Measurements from ENCODE around the gene MSH5. TPM values are rescaled to one million over a fixed set of nuclear protein-coding genes. Genes with fewer than 3 reads are reported as not detected.
A peak's percentile ranks its signal among the peaks of the same experiment; 100 is the strongest.
"Not testable (repeated sequence)": the region's sequence is repeated elsewhere in the genome, so short reads cannot be mapped to it uniquely, and the experiment has no call there.

The MSH5 gene
- total and polyA plus RNA-seq, 9 of the 15 experiments (the other 6 are each of a cell fraction or from before 2014, with no cell fraction given), result 12.5 to 104 (median 46.6) TPM

DNA sequence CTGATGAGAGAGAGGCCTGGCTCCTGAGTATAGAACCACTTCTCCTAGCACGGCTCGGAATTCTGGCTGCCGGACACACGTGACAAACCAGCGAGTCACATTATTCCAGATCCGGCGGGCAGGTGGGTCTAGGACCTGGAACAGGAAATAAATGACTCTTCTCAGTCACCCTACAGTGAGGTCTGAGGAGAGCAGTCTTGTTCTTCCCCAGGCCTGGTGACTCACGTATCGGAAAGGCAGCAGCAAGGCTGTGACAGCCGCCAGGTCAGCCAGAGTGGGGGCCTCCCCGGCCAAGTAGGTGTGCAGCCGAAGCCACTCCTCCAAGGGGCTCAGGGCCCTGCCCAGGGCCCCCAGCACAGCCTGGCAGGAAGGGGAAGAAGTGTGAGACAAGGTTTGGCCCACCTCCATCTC is 53.0 kb downstream of the MSH5 start (continued):
- TF ChIP-seq, protein P1, sequence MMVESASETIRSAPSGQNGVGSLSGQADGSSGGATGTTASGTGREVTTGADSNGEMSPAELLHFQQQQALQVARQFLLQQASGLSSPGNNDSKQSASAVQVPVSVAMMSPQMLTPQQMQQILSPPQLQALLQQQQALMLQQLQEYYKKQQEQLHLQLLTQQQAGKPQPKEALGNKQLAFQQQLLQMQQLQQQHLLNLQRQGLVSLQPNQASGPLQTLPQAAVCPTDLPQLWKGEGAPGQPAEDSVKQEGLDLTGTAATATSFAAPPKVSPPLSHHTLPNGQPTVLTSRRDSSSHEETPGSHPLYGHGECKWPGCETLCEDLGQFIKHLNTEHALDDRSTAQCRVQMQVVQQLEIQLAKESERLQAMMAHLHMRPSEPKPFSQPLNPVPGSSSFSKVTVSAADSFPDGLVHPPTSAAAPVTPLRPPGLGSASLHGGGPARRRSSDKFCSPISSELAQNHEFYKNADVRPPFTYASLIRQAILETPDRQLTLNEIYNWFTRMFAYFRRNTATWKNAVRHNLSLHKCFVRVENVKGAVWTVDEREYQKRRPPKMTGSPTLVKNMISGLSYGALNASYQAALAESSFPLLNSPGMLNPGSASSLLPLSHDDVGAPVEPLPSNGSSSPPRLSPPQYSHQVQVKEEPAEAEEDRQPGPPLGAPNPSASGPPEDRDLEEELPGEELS (CRISPR knock-in tag; IDR thresholded peaks at IDR 0.05; ENCODE audit: borderline replicate concordance), result peak; percentile 28; the same call in 1 of the 2 replicates
- 0 out of 2 replicates have a peak, but pooled peaks have one; percentile 17 for TF ChIP-seq POLR2G (IDR thresholded peaks at IDR 0.05; ENCODE audit: low read depth, low read length)
- 0 out of 2 replicates have a peak, but pooled peaks have one; percentile 27 for TF ChIP-seq FOXK1 (CRISPR knock-in tag; IDR thresholded peaks at IDR 0.05; ENCODE audit: borderline replicate concordance)

- Histone ChIP-seq H3K9ac (ENCODE audit: insufficient read depth in 1 of 2, low read depth in 2 of 2, low read length in 2 of 2) (peak overlapping the region; percentile 16 to 93; a peak in 3 of 4 replicates), H3K4me3 (peak overlapping the region; percentile 61), H3K79me2 (ENCODE audit: control insufficient read depth, insufficient read depth, low read length) (peaks cover 59% of the 10 kb centered on the region), H3K27ac (ENCODE audit: extremely low read depth, low read depth, low read length) (peak overlapping the region; percentile 97), H3K4me1 (replicated peaks in 1 of 2; ENCODE audit: control insufficient read depth in 2 of 2, insufficient read depth in 2 of 2, low read length in 2 of 2) (peaks cover 17 to 44% of the 10 kb centered on the region in 2 experiments), H3K4me2 (ENCODE audit: insufficient read depth, low read length) (peak overlapping the region; percentile 98), H3K36me3 (ENCODE audit: control insufficient read depth, insufficient read depth, low read length) (peaks cover 71% of the 10 kb centered on the region)
- ATAC-seq; H3K9me3 ChIP-seq (replicated peaks; ENCODE audit: control insufficient read depth, insufficient read depth, low read depth, low read length); FAIRE-seq; H3K9me1 ChIP-seq (ENCODE audit: control insufficient read depth, insufficient read depth, low read length); in situ Hi-C loops (cut with MboI); H2AFZ ChIP-seq (ENCODE audit: low read depth, low read length); DNase-seq (ENCODE audit: extremely low read depth in 1 of 4, low spot score in 3 of 4); H3K27me3 ChIP-seq (ENCODE audit: control insufficient read depth in 2 of 2, insufficient read depth in 2 of 2, low read length in 2 of 2); BruUV-seq (replicated peaks); H4K20me1 ChIP-seq (replicated peaks; ENCODE audit: control insufficient read depth, insufficient read depth, low read length): not testable (repeated sequence)
- intact Hi-C loops (cut with micrococcal nuclease), result loop anchor here (2.0 kb wide), 3 partner anchors 17 to 59 kb away; partner anchors contain the start of genes HSPA1A, HSPA1L and VWA7
- 28% methylated on average over 6 of the region's 6 CpGs for WGBS (ENCODE audit: insufficient coverage, low coverage, missing lambda C conversion rate)
- ChIA-PET POLR2A (interaction anchor here (0.6 to 3.7 kb wide), 3 partner anchors 20 to 337 kb away, joined by 3 to 40 read pairs (median 4); partner anchors contain the start of genes HSPA1A and HSPA1L), CTCF (ENCODE audit: low intra/inter-chr PET ratio) (interaction anchor here (0.6 to 0.8 kb wide), 2 partner anchors 92 to 95 kb away, joined by 3 read pairs; no protein-coding TSS in a partner anchor)
- 0 out of 2 replicates have a peak, but pooled peaks have one; percentile 44 for TF ChIP-seq ZNF395 (CRISPR knock-in tag; IDR thresholded peaks at IDR 0.05)
- 0 out of 2 replicates have a peak, but pooled peaks have one; percentile 46 for TF ChIP-seq FOXP1 (CRISPR knock-in tag; IDR thresholded peaks at IDR 0.05)
- 0 out of 2 replicates have a peak, but pooled peaks have one; percentile 56 for TF ChIP-seq TRIM25 (IDR thresholded peaks at IDR 0.05; ENCODE audit: borderline replicate concordance)
- TF ChIP-seq BACH1 (tag; IDR thresholded peaks at IDR 0.05), result 0 out of 2 replicates have a peak, but pooled peaks have one; percentile 3
- peak; percentile 28 for TF ChIP-seq CCNT2 (IDR thresholded peaks at IDR 0.05; ENCODE audit: borderline replicate concordance, extremely low read depth, insufficient read length, low read depth, low read length)
- TF ChIP-seq FOXA3 (CRISPR knock-in tag; conservative IDR thresholded peaks at IDR 0.05 in 1 of 2, IDR thresholded peaks at IDR 0.05 in 1 of 2), result peak in 1 of 2 experiments; percentile 57; a peak in 1 of 4 replicates
Observed at GRCh38 chr6:31793927-31794245, 54.1 kb downstream of the MSH5 start.
